ENCODE data around the gene CFAP52.
"Not testable (repeated sequence)": the region's sequence is repeated elsewhere in the genome, so short reads cannot be mapped to it uniquely, and the experiment has no call there.

The CFAP52 gene

GRCh38 chr17:9648521-9649110 lies 72.2 kb downstream of the CFAP52 start:
- DNase-seq, result no peak

- DNase-seq, result no peak
Observed at GRCh38 chr17:9658593-9659211, 82.3 kb downstream of the CFAP52 start.

- no peak for DNase-seq
Observed at GRCh38 chr17:9661027-9661426, 84.6 kb downstream of the CFAP52 start.

GRCh38 chr17:9663511-9663910 lies 87.1 kb downstream of the CFAP52 start:
- DNase-seq, result not testable (repeated sequence)

- no peak for DNase-seq
Observed at GRCh38 chr17:9666461-9667050, 90.1 kb downstream of the CFAP52 start.

GRCh38 chr17:9668517-9668916 lies 92.1 kb downstream of the CFAP52 start:
- DNase-seq, result no peak

GRCh38 chr17:9669551-9670008 lies 93.1 kb downstream of the CFAP52 start:
- DNase-seq, result no peak

- DNase-seq, result no peak
Observed at GRCh38 chr17:9670596-9670995, 94.2 kb downstream of the CFAP52 start.

- DNase-seq, result no peak
Observed at GRCh38 chr17:9671559-9671958, 95.1 kb downstream of the CFAP52 start.

GRCh38 chr17:9672266-9672665 lies 95.8 kb downstream of the CFAP52 start:
- no peak for DNase-seq

- no peak for DNase-seq
Observed at GRCh38 chr17:9672691-9673090, 96.2 kb downstream of the CFAP52 start.

GRCh38 chr17:9676084-9676483 lies 99.6 kb downstream of the CFAP52 start:
- DNase-seq, result no peak

- DNase-seq, result no peak
Observed at GRCh38 chr17:9676820-9677310, 100.4 kb downstream of the CFAP52 start.

- no peak for DNase-seq
Observed at GRCh38 chr17:9677411-9677810, 101.0 kb downstream of the CFAP52 start.

- DNase-seq, result no peak
Observed at GRCh38 chr17:9677896-9678295, 101.5 kb downstream of the CFAP52 start.

- no peak for DNase-seq
Observed at GRCh38 chr17:9684955-9685621, 108.6 kb downstream of the CFAP52 start.
